Ascending aorta (tissue), 2 donors: ENCODE results near the gene TM9SF1. TPM values are rescaled to one million over a fixed set of nuclear protein-coding genes. Genes with fewer than 3 reads are reported as not detected.

Experiments used
- DNase-seq, 2 donors: peaks; one replicate each; pipeline ENCODE4 v3.0.0-alpha.2; 2019; ENCODE audit warnings: low spot score in 2 of 2
- H3K27ac ChIP-seq, 2 donors: fragments of 200-600 bp; sonication (generic); one replicate each; pipeline ENCODE4 v1.5.1; 2016 to 2017; ENCODE audit warnings: mild to moderate bottlenecking in 1 of 2
- H3K27me3 ChIP-seq: fragments of 200-600 bp; sonication (generic); one replicate; pipeline ENCODE4 v1.5.1; 2017
- H3K36me3 ChIP-seq, 2 donors: fragments of 200-600 bp; sonication (generic); one replicate each; pipeline ENCODE4 v1.5.1; 2016
- H3K4me1 ChIP-seq, 2 donors: fragments of 200-600 bp; sonication (generic); one replicate each; pipeline ENCODE4 v1.5.1; 2016 to 2017; ENCODE audit warnings: mild to moderate bottlenecking in 1 of 2
- H3K4me3 ChIP-seq, 2 donors: fragments of 200-600 bp; sonication (generic); one replicate each; pipeline ENCODE4 v1.5.1; 2016 to 2017; ENCODE audit warnings: mild to moderate bottlenecking in 1 of 2
- H3K9me3 ChIP-seq, 2 donors: fragments of 200-600 bp; sonication (generic); one replicate each; pipeline ENCODE4 v1.5.1; 2016
- CTCF ChIP-seq, 3 experiments: fragments of 200-600 bp in 2 of 3; fragments of 450-650 bp in 1 of 3; sonication (generic) in 2 of 3; IDR thresholded peaks; one replicate each; pipeline ENCODE4 v1.5.1; 2016 to 2019; ENCODE audit warnings: antibody characterized with exemption in 3 of 3, mild to moderate bottlenecking in 1 of 3, moderate library complexity in 1 of 3
- intact Hi-C: fragments of 100-400 bp; cut with DNase I; formaldehyde crosslinking; loops from one replicate; pipeline ENCODE4 v1.15.1; 2023
- total RNA-seq: library from RNA; depleted of rRNA; stranded (reverse); fragments of >200 nt; gene quantifications from one replicate; pipeline ENCODE4 v1.1.0, GENCODE V29; 2016

TM9SF1 gene
- total RNA-seq, 1 donor from 2014 or later, result 86.5 TPM

GRCh38 chr14:24151404-24152080, 43.7 kb downstream of the TM9SF1 start:
- Histone ChIP-seq H3K27me3 (no peaks in the 10 kb centered on the region), H3K27ac (no peak overlapping the region), H3K4me3 (no peak overlapping the region), H3K9me3 (no peaks in the 10 kb centered on the region), H3K36me3 (peaks cover 53 to 76% of the 10 kb centered on the region in 2 donors), H3K4me1 (peaks cover 8 to 13% of the 10 kb centered on the region in 2 donors)
- intact Hi-C loops, result no loop called here
- no peak for TF ChIP-seq CTCF (IDR thresholded peaks at IDR 0.05)
- DNase-seq, result no peak

- intact Hi-C loops, result no loop called here
- Histone ChIP-seq H3K9me3 (no peaks in the 10 kb centered on the region), H3K27ac (no peak overlapping the region), H3K4me3 (no peak overlapping the region), H3K27me3 (no peaks in the 10 kb centered on the region), H3K4me1 (peaks cover 9 to 13% of the 10 kb centered on the region in 2 donors), H3K36me3 (peaks cover 48 to 71% of the 10 kb centered on the region in 2 donors)
- DNase-seq, result no peak
- TF ChIP-seq CTCF (IDR thresholded peaks at IDR 0.05), result no peak
Measured at GRCh38 chr14:24150993-24151392, 44.2 kb downstream of the TM9SF1 start.

- Histone ChIP-seq H3K27ac (no peak overlapping the region), H3K36me3 (peaks cover 43 to 66% of the 10 kb centered on the region in 2 donors), H3K4me1 (peaks cover 14 to 17% of the 10 kb centered on the region in 2 donors), H3K9me3 (no peaks in the 10 kb centered on the region), H3K27me3 (no peaks in the 10 kb centered on the region), H3K4me3 (no peak overlapping the region)
- intact Hi-C loops, result no loop called here
- no peak for DNase-seq
- no peak for TF ChIP-seq CTCF (IDR thresholded peaks at IDR 0.05)
Measured at GRCh38 chr14:24150567-24150966, 44.7 kb downstream of the TM9SF1 start.

GRCh38 chr14:24150061-24150460, 45.2 kb downstream of the TM9SF1 start:
- intact Hi-C loops, result no loop called here
- Histone ChIP-seq H3K4me3 (no peak overlapping the region), H3K4me1 (peaks cover 18 to 22% of the 10 kb centered on the region in 2 donors), H3K36me3 (peaks cover 38 to 61% of the 10 kb centered on the region in 2 donors), H3K9me3 (no peaks in the 10 kb centered on the region), H3K27ac (no peak overlapping the region), H3K27me3 (no peaks in the 10 kb centered on the region)
- no peak for TF ChIP-seq CTCF (IDR thresholded peaks at IDR 0.05)
- no peak for DNase-seq

GRCh38 chr14:24149302-24149969, 45.8 kb downstream of the TM9SF1 start:
- DNase-seq, result no peak
- Histone ChIP-seq H3K4me1 (peaks cover 20 to 22% of the 10 kb centered on the region in 2 donors), H3K27me3 (no peaks in the 10 kb centered on the region), H3K27ac (no peak overlapping the region), H3K36me3 (peaks cover 32 to 55% of the 10 kb centered on the region in 2 donors), H3K9me3 (no peaks in the 10 kb centered on the region), H3K4me3 (no peak overlapping the region)
- intact Hi-C loops, result loop anchor here (5.0 to 10.0 kb wide), 2 partner anchors 83 to 845 kb away; partner anchors contain the start of genes BCL2L2, GMPR2, NEDD8 and PPP1R3E
- no peak for TF ChIP-seq CTCF (IDR thresholded peaks at IDR 0.05)
